Measurements from ENCODE around the gene FOSL1. TPM values are rescaled to one million over a fixed set of nuclear protein-coding genes. Genes with fewer than 3 reads are reported as not detected.

FOSL1 gene
- total and polyA plus RNA-seq, 2 of the 13 experiments (the other 11 are each of a cell fraction or from before 2014, with no cell fraction given): 4.0 to 4.1 TPM

GRCh38 chr11:65860278-65861164 is 39.7 kb downstream of the FOSL1 start, which contains the start of gene MUS81 (continued):
- TF ChIP-seq USF2 (IDR thresholded peaks at IDR 0.05; ENCODE audit: low read depth, low read length) (no peak), USF2 (CRISPR knock-in tag; IDR thresholded peaks at IDR 0.05; ENCODE audit: borderline replicate concordance) (peak; percentile 47; the same call in 1 of the 2 replicates), ZFX (CRISPR knock-in tag; IDR thresholded peaks at IDR 0.05; ENCODE audit: low read depth) (peak; percentile 69; the same call in 1 of the 2 replicates), ZSCAN30 (CRISPR knock-in tag; IDR thresholded peaks at IDR 0.05) (0 out of 2 replicates have a peak, but pooled peaks have one; percentile 48), PAF1 (CRISPR knock-in tag; IDR thresholded peaks at IDR 0.05) (no peak), ZFP36L1 (CRISPR knock-in tag; IDR thresholded peaks at IDR 0.05) (no peak; the same call in 1 of the 2 replicates), HDAC1 (CRISPR knock-in tag; IDR thresholded peaks at IDR 0.05) (peak; percentile 93), ELF3 (CRISPR knock-in tag; IDR thresholded peaks at IDR 0.05) (peak; percentile 45; the same call in 1 of the 2 replicates), CSRNP2 (CRISPR knock-in tag; conservative IDR thresholded peaks at IDR 0.05; ENCODE audit: low read depth) (no peak), IRF2 (CRISPR knock-in tag; IDR thresholded peaks at IDR 0.05) (peak; percentile 77; the same call in 1 of the 2 replicates), ZNF615 (CRISPR knock-in tag; IDR thresholded peaks at IDR 0.05; ENCODE audit: borderline replicate concordance) (no peak; the same call in 1 of the 2 replicates), HNRNPLL (IDR thresholded peaks at IDR 0.05; ENCODE audit: low read depth, low read length, poor library complexity, severe bottlenecking) (peak; percentile 59), E2F1 (CRISPR knock-in tag; IDR thresholded peaks at IDR 0.05) (peak; percentile 70), ZNF780A (CRISPR knock-in tag; IDR thresholded peaks at IDR 0.05) (no peak), ZUFSP (CRISPR knock-in tag; IDR thresholded peaks at IDR 0.05; ENCODE audit: borderline replicate concordance) (no peak)
